ENCODE measurements around the gene LZIC. TPM values are rescaled to one million over a fixed set of nuclear protein-coding genes. Genes with fewer than 3 reads are reported as not detected.

The LZIC gene
- total and polyA plus RNA-seq, 2 of the 13 experiments (the other 11 are each of a cell fraction or from before 2014, with no cell fraction given): 25.2 to 71.8 TPM

DNA sequence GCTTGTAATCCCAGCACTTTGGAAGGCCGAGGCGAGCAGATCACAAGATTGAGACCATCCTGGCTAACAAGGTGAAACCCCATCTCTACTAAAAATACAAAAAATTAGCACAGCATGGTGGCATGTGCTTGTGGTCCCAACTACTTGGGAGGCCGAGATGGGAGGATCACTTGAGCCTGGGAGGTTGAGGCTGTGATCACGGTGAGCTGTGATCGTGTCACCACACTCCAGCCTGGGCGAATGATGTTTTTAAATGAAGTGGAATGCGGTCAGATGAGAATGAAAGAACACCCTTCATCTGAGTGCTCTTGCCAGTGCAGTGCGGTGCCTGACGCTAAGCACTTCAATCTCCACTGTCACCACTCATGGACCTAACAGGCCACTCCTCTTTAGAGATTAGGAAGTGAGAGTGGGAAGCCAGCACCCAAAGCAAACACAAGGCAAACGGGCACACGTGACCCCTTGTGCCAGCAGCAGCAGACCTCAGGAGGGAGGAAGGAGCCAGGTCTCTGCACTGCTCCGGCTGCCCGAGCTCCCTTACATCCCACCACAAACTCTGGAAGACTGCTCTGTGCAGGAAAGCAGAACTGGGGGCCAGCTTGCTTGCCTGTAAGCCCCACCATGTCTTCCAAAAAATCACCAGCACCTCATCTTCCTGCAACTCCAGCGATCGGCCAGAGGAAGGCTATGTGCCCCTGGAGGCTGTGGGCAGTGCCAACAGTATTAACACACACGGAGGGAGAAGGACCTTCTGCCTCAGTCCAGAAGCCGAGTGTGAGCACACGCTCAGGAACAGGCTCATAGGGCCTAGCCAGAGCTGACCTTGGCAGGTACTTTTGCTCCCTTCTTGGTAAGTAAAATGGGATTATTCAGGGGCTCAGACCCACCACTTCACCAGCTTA lies 42.8 kb downstream of the LZIC start (continued):
- no peak for TF ChIP-seq THAP8 (CRISPR knock-in tag; IDR thresholded peaks at IDR 0.05; ENCODE audit: borderline replicate concordance)
- TF ChIP-seq, protein P1, sequence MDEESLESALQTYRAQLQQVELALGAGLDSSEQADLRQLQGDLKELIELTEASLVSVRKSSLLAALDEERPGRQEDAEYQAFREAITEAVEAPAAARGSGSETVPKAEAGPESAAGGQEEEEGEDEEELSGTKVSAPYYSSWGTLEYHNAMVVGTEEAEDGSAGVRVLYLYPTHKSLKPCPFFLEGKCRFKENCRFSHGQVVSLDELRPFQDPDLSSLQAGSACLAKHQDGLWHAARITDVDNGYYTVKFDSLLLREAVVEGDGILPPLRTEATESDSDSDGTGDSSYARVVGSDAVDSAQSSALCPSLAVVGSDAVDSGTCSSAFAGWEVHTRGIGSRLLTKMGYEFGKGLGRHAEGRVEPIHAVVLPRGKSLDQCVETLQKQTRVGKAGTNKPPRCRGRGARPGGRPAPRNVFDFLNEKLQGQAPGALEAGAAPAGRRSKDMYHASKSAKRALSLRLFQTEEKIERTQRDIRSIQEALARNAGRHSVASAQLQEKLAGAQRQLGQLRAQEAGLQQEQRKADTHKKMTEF (CRISPR knock-in tag; IDR thresholded peaks at IDR 0.05): peak; percentile 31; the same call in 1 of the 2 replicates
- no peak for TF ChIP-seq HIVEP1 (CRISPR knock-in tag; IDR thresholded peaks at IDR 0.05)
- TF ChIP-seq, protein P2, sequence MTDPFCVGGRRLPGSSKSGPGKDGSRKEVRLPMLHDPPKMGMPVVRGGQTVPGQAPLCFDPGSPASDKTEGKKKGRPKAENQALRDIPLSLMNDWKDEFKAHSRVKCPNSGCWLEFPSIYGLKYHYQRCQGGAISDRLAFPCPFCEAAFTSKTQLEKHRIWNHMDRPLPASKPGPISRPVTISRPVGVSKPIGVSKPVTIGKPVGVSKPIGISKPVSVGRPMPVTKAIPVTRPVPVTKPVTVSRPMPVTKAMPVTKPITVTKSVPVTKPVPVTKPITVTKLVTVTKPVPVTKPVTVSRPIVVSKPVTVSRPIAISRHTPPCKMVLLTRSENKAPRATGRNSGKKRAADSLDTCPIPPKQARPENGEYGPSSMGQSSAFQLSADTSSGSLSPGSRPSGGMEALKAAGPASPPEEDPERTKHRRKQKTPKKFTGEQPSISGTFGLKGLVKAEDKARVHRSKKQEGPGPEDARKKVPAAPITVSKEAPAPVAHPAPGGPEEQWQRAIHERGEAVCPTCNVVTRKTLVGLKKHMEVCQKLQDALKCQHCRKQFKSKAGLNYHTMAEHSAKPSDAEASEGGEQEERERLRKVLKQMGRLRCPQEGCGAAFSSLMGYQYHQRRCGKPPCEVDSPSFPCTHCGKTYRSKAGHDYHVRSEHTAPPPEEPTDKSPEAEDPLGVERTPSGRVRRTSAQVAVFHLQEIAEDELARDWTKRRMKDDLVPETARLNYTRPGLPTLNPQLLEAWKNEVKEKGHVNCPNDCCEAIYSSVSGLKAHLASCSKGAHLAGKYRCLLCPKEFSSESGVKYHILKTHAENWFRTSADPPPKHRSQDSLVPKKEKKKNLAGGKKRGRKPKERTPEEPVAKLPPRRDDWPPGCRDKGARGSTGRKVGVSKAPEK (CRISPR knock-in tag; IDR thresholded peaks at IDR 0.05; ENCODE audit: borderline replicate concordance): no peak
- no peak for TF ChIP-seq NFKBIZ (CRISPR knock-in tag; IDR thresholded peaks at IDR 0.05)
- no peak for TF ChIP-seq ZNF274 (CRISPR knock-in tag; IDR thresholded peaks at IDR 0.05)
- TF ChIP-seq CBX1 (IDR thresholded peaks at IDR 0.05; ENCODE audit: low read depth): no peak
- TF ChIP-seq, protein P3, sequence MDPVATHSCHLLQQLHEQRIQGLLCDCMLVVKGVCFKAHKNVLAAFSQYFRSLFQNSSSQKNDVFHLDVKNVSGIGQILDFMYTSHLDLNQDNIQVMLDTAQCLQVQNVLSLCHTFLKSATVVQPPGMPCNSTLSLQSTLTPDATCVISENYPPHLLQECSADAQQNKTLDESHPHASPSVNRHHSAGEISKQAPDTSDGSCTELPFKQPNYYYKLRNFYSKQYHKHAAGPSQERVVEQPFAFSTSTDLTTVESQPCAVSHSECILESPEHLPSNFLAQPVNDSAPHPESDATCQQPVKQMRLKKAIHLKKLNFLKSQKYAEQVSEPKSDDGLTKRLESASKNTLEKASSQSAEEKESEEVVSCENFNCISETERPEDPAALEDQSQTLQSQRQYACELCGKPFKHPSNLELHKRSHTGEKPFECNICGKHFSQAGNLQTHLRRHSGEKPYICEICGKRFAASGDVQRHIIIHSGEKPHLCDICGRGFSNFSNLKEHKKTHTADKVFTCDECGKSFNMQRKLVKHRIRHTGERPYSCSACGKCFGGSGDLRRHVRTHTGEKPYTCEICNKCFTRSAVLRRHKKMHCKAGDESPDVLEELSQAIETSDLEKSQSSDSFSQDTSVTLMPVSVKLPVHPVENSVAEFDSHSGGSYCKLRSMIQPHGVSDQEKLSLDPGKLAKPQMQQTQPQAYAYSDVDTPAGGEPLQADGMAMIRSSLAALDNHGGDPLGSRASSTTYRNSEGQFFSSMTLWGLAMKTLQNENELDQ (CRISPR knock-in tag; IDR thresholded peaks at IDR 0.05; ENCODE audit: borderline replicate concordance): no peak
- TF ChIP-seq MXD4 (CRISPR knock-in tag; IDR thresholded peaks at IDR 0.05): no peak
- TF ChIP-seq EED (CRISPR knock-in tag; IDR thresholded peaks at IDR 0.05): no peak
- TF ChIP-seq, protein P4, sequence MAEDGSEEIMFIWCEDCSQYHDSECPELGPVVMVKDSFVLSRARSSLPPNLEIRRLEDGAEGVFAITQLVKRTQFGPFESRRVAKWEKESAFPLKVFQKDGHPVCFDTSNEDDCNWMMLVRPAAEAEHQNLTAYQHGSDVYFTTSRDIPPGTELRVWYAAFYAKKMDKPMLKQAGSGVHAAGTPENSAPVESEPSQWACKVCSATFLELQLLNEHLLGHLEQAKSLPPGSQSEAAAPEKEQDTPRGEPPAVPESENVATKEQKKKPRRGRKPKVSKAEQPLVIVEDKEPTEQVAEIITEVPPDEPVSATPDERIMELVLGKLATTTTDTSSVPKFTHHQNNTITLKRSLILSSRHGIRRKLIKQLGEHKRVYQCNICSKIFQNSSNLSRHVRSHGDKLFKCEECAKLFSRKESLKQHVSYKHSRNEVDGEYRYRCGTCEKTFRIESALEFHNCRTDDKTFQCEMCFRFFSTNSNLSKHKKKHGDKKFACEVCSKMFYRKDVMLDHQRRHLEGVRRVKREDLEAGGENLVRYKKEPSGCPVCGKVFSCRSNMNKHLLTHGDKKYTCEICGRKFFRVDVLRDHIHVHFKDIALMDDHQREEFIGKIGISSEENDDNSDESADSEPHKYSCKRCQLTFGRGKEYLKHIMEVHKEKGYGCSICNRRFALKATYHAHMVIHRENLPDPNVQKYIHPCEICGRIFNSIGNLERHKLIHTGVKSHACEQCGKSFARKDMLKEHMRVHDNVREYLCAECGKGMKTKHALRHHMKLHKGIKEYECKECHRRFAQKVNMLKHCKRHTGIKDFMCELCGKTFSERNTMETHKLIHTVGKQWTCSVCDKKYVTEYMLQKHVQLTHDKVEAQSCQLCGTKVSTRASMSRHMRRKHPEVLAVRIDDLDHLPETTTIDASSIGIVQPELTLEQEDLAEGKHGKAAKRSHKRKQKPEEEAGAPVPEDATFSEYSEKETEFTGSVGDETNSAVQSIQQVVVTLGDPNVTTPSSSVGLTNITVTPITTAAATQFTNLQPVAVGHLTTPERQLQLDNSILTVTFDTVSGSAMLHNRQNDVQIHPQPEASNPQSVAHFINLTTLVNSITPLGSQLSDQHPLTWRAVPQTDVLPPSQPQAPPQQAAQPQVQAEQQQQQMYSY (CRISPR knock-in tag; IDR thresholded peaks at IDR 0.05): no peak
- no peak for TF ChIP-seq GPN1 (CRISPR knock-in tag; IDR thresholded peaks at IDR 0.05; ENCODE audit: borderline replicate concordance)
- peak; percentile 92 for TF ChIP-seq USF2 (IDR thresholded peaks at IDR 0.05; ENCODE audit: low read depth, low read length)
- peak; percentile 94; the same call in 1 of the 2 replicates for TF ChIP-seq USF2 (CRISPR knock-in tag; IDR thresholded peaks at IDR 0.05; ENCODE audit: borderline replicate concordance)
